HEK293 (cell line): ENCODE measurements around the gene REEP6.
A peak's percentile ranks its signal among the peaks of the same experiment; 100 is the strongest.

ENCODE experiments used
- ATF2 ChIP-seq: fragments of 450-650 bp; formaldehyde crosslinking; IDR thresholded peaks from 2 replicates; pipeline ENCODE4 v1.5.1; 2016; ENCODE audit warnings: missing biosample characterization, missing genetic modification characterization, low read depth
- BCL6B ChIP-seq: fragments of 450-650 bp; formaldehyde crosslinking; IDR thresholded peaks from 2 replicates; pipeline ENCODE4 v1.5.1; 2017; ENCODE audit warnings: missing biosample characterization, missing genetic modification characterization
- HOXA7 ChIP-seq: sonication (generic); formaldehyde crosslinking; IDR thresholded peaks from 2 replicates; pipeline ENCODE4 v1.8.1; 2022; ENCODE audit warnings: missing genetic modification reagents, borderline replicate concordance
- KLF7 ChIP-seq: fragments of 450-650 bp; formaldehyde crosslinking; IDR thresholded peaks from 2 replicates; pipeline ENCODE4 v1.5.1; 2016; ENCODE audit warnings: missing biosample characterization, missing genetic modification characterization, borderline replicate concordance
- KLF9 ChIP-seq: fragments of 450-650 bp; formaldehyde crosslinking; IDR thresholded peaks from 2 replicates; pipeline ENCODE4 v1.5.1; 2016; ENCODE audit warnings: missing biosample characterization, missing genetic modification characterization, low read depth
- MYNN ChIP-seq: fragments of 450-650 bp; formaldehyde crosslinking; IDR thresholded peaks from 2 replicates; pipeline ENCODE4 v1.5.1; 2016; ENCODE audit warnings: missing biosample characterization, missing genetic modification characterization, borderline replicate concordance
- PRDM10 ChIP-seq: fragments of 450-650 bp; formaldehyde crosslinking; IDR thresholded peaks from 2 replicates; pipeline ENCODE4 v1.5.1; 2016; ENCODE audit warnings: missing biosample characterization, missing genetic modification characterization
- ZBTB17 ChIP-seq: fragments of 450-650 bp; formaldehyde crosslinking; IDR thresholded peaks from 2 replicates; pipeline ENCODE4 v1.5.1; 2016; ENCODE audit warnings: missing biosample characterization, missing genetic modification characterization
- ZBTB21 ChIP-seq: fragments of 450-650 bp; formaldehyde crosslinking; IDR thresholded peaks from 2 replicates; pipeline ENCODE4 v1.5.1; 2017; ENCODE audit warnings: missing biosample characterization, missing genetic modification characterization
- ZFP41 ChIP-seq: fragments of 450-650 bp; formaldehyde crosslinking; IDR thresholded peaks from 2 replicates; pipeline ENCODE4 v1.5.1; 2016; ENCODE audit warnings: missing biosample characterization, missing genetic modification characterization, borderline replicate concordance
- ZNF138 ChIP-seq: fragments of 450-650 bp; formaldehyde crosslinking; IDR thresholded peaks from 2 replicates; pipeline ENCODE4 v1.5.1; 2016; ENCODE audit warnings: missing biosample characterization, missing genetic modification characterization, borderline replicate concordance
- ZNF16 ChIP-seq: fragments of 450-650 bp; formaldehyde crosslinking; IDR thresholded peaks from 2 replicates; pipeline ENCODE4 v1.5.1; 2016; ENCODE audit warnings: low read depth, missing biosample characterization, missing genetic modification characterization
- ZNF18 ChIP-seq: fragments of 450-650 bp; formaldehyde crosslinking; IDR thresholded peaks from 2 replicates; pipeline ENCODE4 v1.5.1; 2016; ENCODE audit warnings: missing biosample characterization, missing genetic modification characterization
- ZNF23 ChIP-seq: fragments of 450-650 bp; formaldehyde crosslinking; IDR thresholded peaks from 2 replicates; pipeline ENCODE4 v1.5.1; 2016; ENCODE audit warnings: missing biosample characterization, missing genetic modification characterization, borderline replicate concordance
- ZNF26 ChIP-seq: fragments of 450-650 bp; formaldehyde crosslinking; IDR thresholded peaks from 2 replicates; pipeline ENCODE4 v1.5.1; 2016; ENCODE audit warnings: missing biosample characterization, missing genetic modification characterization
- ZNF280D ChIP-seq: fragments of 450-650 bp; formaldehyde crosslinking; IDR thresholded peaks from 2 replicates; pipeline ENCODE4 v1.5.1; 2016; ENCODE audit warnings: missing biosample characterization, missing genetic modification characterization
- ZNF366 ChIP-seq: fragments of 450-650 bp; formaldehyde crosslinking; conservative IDR thresholded peaks from 2 replicates; pipeline ENCODE4 v1.5.1; 2016; ENCODE audit warnings: missing biosample characterization, missing genetic modification characterization
- ZNF37A ChIP-seq: fragments of 450-650 bp; IDR thresholded peaks from 2 replicates; pipeline ENCODE4 v1.5.1; 2018; ENCODE audit warnings: missing biosample characterization, missing genetic modification characterization
- ZNF514 ChIP-seq: fragments of 450-650 bp; formaldehyde crosslinking; IDR thresholded peaks from 2 replicates; pipeline ENCODE4 v1.5.1; 2016; ENCODE audit warnings: missing biosample characterization, missing genetic modification characterization
- ZNF521 ChIP-seq: fragments of 450-650 bp; formaldehyde crosslinking; IDR thresholded peaks from 2 replicates; pipeline ENCODE4 v1.5.1; 2017; ENCODE audit warnings: missing biosample characterization, mild to moderate bottlenecking, missing genetic modification characterization
- ZNF555 ChIP-seq: fragments of 450-650 bp; formaldehyde crosslinking; conservative IDR thresholded peaks from 2 replicates; pipeline ENCODE4 v1.5.1; 2017; ENCODE audit warnings: missing biosample characterization, mild to moderate bottlenecking, missing genetic modification characterization, inconsistent platforms
- ZNF785 ChIP-seq: fragments of 450-650 bp; formaldehyde crosslinking; IDR thresholded peaks from 2 replicates; pipeline ENCODE4 v1.5.1; 2016; ENCODE audit warnings: missing biosample characterization, missing genetic modification characterization
- ZNF791 ChIP-seq: fragments of 450-650 bp; formaldehyde crosslinking; IDR thresholded peaks from 2 replicates; pipeline ENCODE4 v1.5.1; 2016; ENCODE audit warnings: missing biosample characterization, missing genetic modification characterization
- ZSCAN18 ChIP-seq: fragments of 450-650 bp; formaldehyde crosslinking; IDR thresholded peaks from 2 replicates; pipeline ENCODE4 v1.5.1; 2016; ENCODE audit warnings: missing biosample characterization, missing genetic modification characterization

REEP6 gene

GRCh38 chr19:1445185-1445931 lies 45.6 kb upstream of the REEP6 start (continued):
- TF ChIP-seq PRDM10, result no peak
- no peak for TF ChIP-seq ZFP41
- no peak for TF ChIP-seq BCL6B (tag by site-specific recombination)
- no peak for TF ChIP-seq ATF2
- peak; percentile 20; the same call in 1 of the 2 replicates for TF ChIP-seq ZSCAN18
- TF ChIP-seq HOXA7 (CRISPR knock-in tag), result no peak
- TF ChIP-seq ZNF521 (tag by site-specific recombination), result no peak
- no peak for TF ChIP-seq ZNF514 (tag by site-specific recombination)
- TF ChIP-seq ZNF26 (tag by site-specific recombination), result no peak
- no peak for TF ChIP-seq ZNF555 (tag by site-specific recombination)
- peak; percentile 66 for TF ChIP-seq KLF9 (tag by site-specific recombination)
- no peak for TF ChIP-seq ZNF23 (tag by site-specific recombination)
- TF ChIP-seq ZNF16 (tag by site-specific recombination), result peak; percentile 92
- peak; percentile 70; the same call in 1 of the 2 replicates for TF ChIP-seq ZNF280D
- no peak for TF ChIP-seq MYNN
- 0 out of 2 replicates have a peak, but pooled peaks have one; percentile 18 for TF ChIP-seq ZNF18 (tag by site-specific recombination)
- TF ChIP-seq ZBTB21, result 0 out of 2 replicates have a peak, but pooled peaks have one; percentile 20
- no peak; the same call in 1 of the 2 replicates for TF ChIP-seq KLF7 (tag by site-specific recombination)
- TF ChIP-seq ZNF366 (tag by site-specific recombination), result no peak
- no peak for TF ChIP-seq ZNF138 (tag by site-specific recombination)
- no peak; the same call in none of the 2 replicates for TF ChIP-seq ZBTB17 (tag by site-specific recombination)
- TF ChIP-seq ZNF37A (tag by site-specific recombination), result 0 out of 2 replicates have a peak, but pooled peaks have one; percentile 35
- no peak; the same call in 1 of the 2 replicates for TF ChIP-seq ZNF785 (tag by site-specific recombination)
- no peak for TF ChIP-seq ZNF791 (tag by site-specific recombination)
